CMK (cell line): ENCODE results near the gene SLC23A1.
"Not testable (repeated sequence)": the region's sequence is repeated elsewhere in the genome, so short reads cannot be mapped to it uniquely, and the experiment has no call there.

ENCODE experiments used
- DNase-seq: peaks from one replicate; pipeline ENCODE4 v3.0.0-alpha.2; 2010; ENCODE audit warnings: low read depth

SLC23A1 gene

GRCh38 chr5:139369181-139369580 lies 13.9 kb downstream of the SLC23A1 start:
- no peak for DNase-seq

DNA sequence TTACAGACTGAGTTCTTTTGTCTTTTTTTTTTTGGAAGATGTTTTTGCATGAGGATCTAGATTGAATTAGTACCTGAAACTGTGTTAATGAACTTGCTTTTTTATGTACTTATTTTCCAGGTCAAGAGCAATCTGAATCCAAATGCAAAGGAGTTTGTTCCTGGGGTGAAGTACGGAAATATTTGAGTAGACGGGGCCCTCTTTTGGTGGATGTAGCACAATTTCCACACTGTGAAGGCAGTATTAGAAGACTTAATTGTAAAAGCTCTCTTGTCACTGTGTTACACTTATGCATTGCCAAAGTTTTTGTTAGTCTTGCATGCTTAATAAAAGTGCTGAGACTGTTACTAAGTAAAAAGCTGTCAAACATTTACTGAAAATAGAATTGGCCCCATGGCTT lies 14.5 kb downstream of the SLC23A1 start:
- no peak for DNase-seq

DNA sequence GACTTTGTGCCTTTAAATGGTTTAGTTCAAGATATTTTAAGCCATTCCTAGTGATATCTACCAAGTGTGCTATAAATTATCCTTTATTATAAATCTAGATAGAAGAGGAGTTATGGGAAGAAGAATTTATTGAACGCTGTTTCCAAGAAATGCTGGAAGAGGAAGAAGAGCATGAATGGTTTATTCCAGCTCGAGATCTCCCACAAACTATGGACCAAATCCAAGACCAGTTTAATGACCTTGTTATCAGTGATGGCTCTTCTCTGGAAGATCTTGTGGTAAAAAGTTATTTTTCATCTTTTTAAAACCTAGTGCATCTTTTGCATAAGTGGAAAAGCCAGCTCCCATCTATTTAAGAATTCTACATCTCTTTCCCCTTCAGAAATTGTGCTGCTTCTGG lies 18.6 kb downstream of the SLC23A1 start:
- DNase-seq: no peak

DNA sequence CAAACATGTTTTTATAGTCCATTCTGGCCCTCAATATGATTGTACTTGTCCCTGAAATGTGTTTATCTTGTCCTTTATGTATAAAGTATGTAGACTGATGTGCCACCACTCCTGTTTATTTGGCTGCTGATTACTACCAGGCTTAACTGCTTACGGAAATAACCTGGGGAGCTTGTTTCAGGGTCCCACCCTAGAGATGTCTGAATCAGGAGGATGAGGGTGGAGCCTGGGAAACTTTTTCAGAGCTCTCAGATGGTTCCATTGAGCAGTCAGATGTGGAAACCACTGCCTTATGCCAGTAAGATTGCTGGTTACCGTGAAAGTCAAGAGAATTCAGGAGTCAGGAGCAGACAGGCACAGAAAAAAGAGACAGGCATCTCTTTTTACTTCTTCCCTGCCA lies 19.2 kb downstream of the SLC23A1 start:
- DNase-seq: no peak

DNA sequence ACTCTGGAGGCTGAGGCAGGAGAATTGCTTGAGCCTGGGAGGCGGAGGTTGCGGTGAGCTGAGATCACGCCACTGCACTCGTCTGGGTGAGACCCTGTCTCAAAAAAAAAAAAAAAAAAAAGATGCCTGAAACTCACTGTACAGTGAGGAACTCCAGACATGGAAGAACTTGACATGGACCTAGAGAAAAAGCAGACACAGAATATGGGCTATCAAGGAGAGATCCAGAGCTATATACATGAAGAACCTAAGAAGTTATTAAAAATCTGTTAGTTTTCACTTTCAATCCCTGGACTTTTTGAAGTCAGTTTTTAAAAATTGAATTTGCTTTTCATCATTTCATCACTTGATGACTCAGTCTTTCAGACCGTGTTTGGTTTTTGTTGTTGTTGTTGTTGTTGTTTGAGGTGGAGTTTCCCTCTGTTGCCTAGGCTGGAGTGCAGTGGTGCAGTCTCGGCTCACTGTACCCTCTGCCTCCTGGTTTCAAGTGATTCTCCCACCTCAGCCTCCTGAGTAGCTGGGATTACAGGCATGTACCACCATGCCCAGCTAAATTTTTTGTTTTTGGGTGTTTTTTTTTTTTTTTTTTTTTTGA lies 21.2 kb downstream of the SLC23A1 start:
- DNase-seq: no peak

DNA sequence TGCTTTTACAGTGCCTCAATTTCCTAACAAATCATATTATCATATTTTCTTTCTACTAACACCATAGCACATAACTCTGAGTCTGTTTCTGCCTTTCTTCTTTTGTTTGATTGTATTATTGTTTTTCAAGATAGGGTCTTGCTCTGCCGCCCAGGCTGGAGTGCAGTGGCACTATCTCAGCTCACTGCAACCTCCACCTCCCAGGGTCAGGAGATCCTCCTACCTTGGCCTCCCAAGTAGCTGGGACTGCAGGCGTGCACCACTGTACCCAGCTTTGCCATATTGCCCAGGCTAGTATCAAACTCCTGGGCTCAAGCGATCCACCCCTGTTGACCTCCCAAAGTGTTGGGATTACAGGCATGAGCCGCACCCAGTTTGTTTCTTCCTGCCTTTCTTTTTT lies 22.7 kb downstream of the SLC23A1 start:
- DNase-seq: no peak

DNA sequence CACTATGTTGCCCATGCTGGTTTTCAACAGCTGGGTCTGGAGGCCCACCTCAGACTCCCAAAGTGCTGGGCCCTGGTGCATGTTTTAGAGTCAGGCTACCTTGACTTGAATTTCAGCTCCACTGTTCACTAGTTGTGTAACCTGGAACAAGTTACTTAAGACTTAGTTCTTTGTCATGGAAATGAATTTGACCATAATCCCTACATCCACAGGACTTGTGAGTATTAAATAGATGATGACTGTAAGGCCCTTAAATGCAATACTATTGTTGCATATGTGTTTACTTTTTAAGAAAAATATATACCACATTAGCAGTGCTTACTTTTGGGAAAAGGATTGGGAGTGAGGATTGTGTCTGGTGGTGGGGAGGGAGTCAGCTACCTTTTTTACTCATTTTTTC lies 25.0 kb downstream of the SLC23A1 start:
- DNase-seq: no peak

DNA sequence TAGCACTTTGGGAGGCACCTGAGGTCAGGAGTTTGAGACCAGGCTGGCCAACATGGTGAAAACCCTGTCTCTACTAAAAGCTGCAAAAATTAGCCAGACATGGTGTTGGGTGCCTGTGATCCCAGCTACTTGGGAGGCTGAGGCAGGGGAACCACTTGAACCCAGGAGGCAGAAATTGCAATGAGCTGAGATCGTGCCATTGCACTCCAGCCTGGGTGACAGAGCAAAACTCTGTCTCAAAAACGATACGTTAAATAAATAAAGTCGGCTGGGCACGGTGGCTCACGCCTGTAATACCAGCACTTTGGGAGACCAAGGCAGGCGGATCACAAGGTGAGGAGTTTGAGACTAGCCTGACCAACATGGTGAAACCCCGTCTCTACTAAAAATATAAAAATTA lies 27.2 kb downstream of the SLC23A1 start:
- not testable (repeated sequence) for DNase-seq

GRCh38 chr5:139354186-139354585 lies 28.9 kb downstream of the SLC23A1 start:
- no peak for DNase-seq

DNA sequence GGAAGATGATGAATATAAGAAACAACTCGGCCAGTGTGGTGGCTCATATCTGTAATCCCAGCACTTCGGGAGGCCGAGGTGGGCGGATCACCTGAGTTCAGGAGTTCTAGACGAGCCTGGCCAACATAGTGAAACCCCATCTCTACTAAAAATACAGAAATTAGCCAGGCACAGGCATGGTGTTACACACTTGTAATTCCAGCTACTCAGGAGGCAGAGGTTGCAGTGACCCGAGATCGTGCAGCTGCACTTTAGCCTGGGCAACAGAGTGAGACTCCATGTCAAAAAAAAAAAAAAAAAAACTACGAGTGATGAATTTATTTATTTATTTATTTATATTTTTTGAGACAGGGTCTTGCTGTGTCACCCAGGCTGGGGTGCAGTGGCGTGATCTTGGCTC lies 35.2 kb downstream of the SLC23A1 start:
- DNase-seq: not testable (repeated sequence)

DNA sequence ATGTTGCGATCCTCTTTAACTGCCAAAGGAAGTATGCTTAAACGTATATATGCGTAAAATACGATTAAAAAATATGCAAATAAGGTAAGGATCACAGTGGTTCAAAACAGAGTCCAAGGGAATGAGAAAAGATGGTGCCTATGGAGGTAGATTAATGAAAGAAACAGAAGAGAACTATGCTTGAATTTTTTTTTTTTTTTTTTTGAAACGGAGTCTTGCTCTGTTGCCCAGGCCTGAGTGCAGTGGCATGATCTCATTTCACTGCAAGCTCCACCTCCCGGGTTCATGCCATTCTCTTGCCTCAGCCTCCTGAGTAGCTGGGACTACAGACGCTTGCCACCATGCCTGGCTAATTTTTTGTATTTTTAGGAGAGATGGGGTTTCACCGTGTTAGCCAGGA lies 37.7 kb downstream of the SLC23A1 start:
- DNase-seq: not testable (repeated sequence)

- no peak for DNase-seq
These were observed 38.9 kb downstream of the SLC23A1 start for GRCh38 chr5:139344177-139344576.

DNA sequence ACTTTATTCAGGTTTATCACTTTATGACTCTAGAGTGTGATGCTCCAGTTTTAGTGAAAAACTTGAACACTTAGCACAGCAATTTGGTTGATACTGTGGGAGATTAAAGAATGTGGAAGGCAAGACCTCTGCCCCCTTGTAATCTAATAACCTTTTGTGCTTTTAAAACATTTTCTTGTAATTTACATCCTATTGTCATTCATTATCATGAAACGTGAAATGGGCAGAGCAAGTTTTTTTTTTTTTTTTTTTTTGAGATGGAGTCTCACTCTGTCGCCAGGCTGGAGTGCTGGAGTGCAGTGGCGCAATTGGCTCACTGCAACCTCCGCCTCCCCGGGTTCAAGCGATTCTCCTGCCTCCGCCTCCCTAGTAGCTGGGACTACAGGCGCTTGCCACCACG lies 39.6 kb downstream of the SLC23A1 start:
- no peak for DNase-seq

DNA sequence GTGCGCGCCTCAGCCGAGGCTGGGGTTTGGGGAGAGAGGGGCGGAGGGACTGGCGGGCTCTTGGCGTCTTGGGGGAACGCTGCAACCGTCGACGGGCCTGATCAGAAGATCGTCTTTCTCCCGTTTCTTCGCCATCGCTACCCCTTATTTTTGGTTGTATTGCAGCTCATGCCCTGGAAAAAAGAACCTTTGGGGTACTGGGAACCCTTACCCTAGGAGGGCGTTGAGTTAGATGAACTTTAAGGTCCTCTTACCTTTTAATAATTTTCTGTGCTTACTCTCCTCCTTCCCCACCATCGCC lies 40.7 kb downstream of the SLC23A1 start:
- no peak for DNase-seq

DNA sequence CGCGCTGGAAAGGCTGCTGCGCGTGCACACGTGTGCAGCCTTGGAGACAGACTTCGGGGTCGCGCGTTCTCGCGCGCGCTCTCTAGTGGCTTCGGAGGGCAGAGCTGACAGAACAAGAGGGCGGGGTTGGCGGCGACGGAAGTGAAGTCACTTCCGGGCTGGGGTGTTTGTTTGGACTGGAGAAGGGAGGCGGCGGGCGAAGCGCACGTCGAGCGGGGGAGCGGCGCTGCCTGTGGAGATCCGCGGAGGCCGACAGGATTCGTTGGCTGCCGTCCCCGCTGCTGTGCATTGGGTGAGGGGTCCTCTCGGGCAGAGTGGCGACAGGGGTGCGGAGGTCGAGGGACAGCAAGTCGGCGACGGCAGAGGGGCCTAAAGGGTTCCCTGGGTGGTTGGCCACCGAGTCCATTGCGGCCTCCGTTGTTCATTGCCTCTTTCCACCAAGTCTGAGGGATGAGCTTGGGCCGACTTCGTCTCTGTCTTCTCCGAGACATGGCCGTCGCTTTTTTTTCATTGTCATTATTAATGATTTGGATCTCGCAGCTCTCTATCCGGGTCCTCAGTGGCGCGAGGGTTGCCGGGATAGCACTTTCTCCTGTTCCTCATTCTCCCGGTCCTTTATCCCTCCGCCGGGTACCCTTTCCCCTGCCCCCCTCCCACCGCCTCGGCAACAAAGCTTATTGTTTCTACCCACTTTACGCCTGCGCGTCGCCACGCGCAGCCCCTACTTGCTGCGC lies 41.2 kb downstream of the SLC23A1 start, which contains the start of gene PAIP2:
TSS of gene PAIP2 (plus strand) at position 166 of the 734 bp plus-strand sequence. CDS start 21,931 bp downstream, outside the sequence.
- peak; percentile 92 for DNase-seq

DNA sequence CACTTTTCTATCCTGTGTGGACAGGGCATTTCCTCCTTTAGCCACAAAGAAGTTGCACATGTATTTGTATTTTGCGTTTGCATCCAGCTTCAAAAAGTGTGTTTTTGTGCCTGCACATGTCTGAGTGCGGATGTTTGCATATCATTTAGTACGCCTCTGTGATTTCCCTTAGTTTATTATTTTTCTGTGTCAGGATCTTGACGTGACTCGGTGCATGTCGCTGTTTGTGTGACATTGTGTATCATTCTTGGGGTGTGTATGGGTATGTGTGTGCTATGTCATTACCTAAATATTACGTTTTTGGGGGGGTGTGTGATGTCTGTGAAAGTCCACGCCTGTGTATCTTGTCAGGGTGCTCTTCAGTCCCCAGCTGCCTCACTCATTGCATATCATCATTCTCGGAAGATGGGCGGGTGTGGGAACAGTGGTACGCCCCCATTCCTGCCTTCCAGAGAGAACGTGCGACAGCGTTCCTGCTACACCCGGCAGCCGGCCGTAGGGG lies 41.9 kb downstream of the SLC23A1 start:
- DNase-seq: no peak

- no peak for DNase-seq
These were observed 43.0 kb downstream of the SLC23A1 start for GRCh38 chr5:139340051-139340450.

DNA sequence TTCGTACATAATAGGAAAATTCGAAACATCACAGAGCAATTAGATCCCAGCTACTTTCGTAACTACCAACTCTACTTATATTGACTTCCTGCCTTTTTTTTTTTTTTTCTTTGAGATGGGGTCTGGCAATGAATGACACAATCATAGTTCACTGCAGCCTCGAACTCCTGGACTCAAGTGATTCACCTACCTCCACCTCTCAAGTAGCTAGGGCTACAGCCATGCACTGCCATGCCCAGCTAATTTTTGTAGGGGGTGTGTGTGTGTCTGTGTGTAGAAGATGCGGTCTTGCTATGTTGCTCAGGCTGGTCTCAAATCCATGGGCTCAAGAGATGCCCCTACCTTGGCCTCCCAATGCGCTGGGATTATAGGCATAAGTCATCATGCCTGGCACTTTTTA lies 47.3 kb downstream of the SLC23A1 start:
- DNase-seq: no peak
